Measurements from ENCODE around the gene AGPS. TPM values are rescaled to one million over a fixed set of nuclear protein-coding genes. Genes with fewer than 3 reads are reported as not detected.
A peak's percentile ranks its signal among the peaks of the same experiment; 100 is the strongest.
"Not testable (repeated sequence)": the region's sequence is repeated elsewhere in the genome, so short reads cannot be mapped to it uniquely, and the experiment has no call there.

AGPS gene
- total RNA-seq, 1 experiment from 2014 or later, result 66.7 TPM

- H3K27ac ChIP-seq, result no peak overlapping the region
- peak in 1 of 2 experiments; percentile 7 for DNase-seq
- no peaks in the 10 kb centered on the region for H3K27me3 ChIP-seq
- H3K4me3 ChIP-seq, result no peak overlapping the region
- H3K36me3 ChIP-seq, result no peaks in the 10 kb centered on the region; the same call in none of the 2 replicates
- H3K4me1 ChIP-seq, result peaks cover 7% of the 10 kb centered on the region
- no peaks in the 10 kb centered on the region for H3K9me3 ChIP-seq (replicated peaks)
Measured at GRCh38 chr2:177397481-177398289, 5.1 kb downstream of the AGPS start.

- H3K27me3 ChIP-seq, result no peaks in the 10 kb centered on the region
- DNase-seq, result no peak
- peaks cover 7% of the 10 kb centered on the region for H3K4me1 ChIP-seq
- H3K27ac ChIP-seq, result no peak overlapping the region
- no peaks in the 10 kb centered on the region; the same call in none of the 2 replicates for H3K36me3 ChIP-seq
- no peak overlapping the region for H3K4me3 ChIP-seq
- H3K9me3 ChIP-seq (replicated peaks), result no peaks in the 10 kb centered on the region
Measured at GRCh38 chr2:177398290-177398683, 5.7 kb downstream of the AGPS start.

GRCh38 chr2:177398791-177399190, 6.2 kb downstream of the AGPS start:
- Histone ChIP-seq H3K4me1 (peaks cover 7% of the 10 kb centered on the region), H3K36me3 (no peaks in the 10 kb centered on the region; the same call in none of the 2 replicates), H3K27ac (no peak overlapping the region), H3K27me3 (no peaks in the 10 kb centered on the region), H3K9me3 (replicated peaks) (no peaks in the 10 kb centered on the region), H3K4me3 (no peak overlapping the region)
- DNase-seq, result no peak

- no peak for DNase-seq
- H3K4me3 ChIP-seq, result no peak overlapping the region
- H3K36me3 ChIP-seq, result no peaks in the 10 kb centered on the region; the same call in none of the 2 replicates
- H3K4me1 ChIP-seq, result peaks cover 7% of the 10 kb centered on the region
- H3K27me3 ChIP-seq, result no peaks in the 10 kb centered on the region
- no peak overlapping the region for H3K27ac ChIP-seq
- H3K9me3 ChIP-seq (replicated peaks), result no peaks in the 10 kb centered on the region
Measured at GRCh38 chr2:177399376-177399775, 6.8 kb downstream of the AGPS start.

- Histone ChIP-seq H3K27ac (no peak overlapping the region), H3K36me3 (no peaks in the 10 kb centered on the region; the same call in none of the 2 replicates)
- no peak for DNase-seq
Measured at GRCh38 chr2:177400337-177400923, 7.9 kb downstream of the AGPS start.

GRCh38 chr2:177402096-177402495, 9.5 kb downstream of the AGPS start:
- Histone ChIP-seq H3K9me3 (replicated peaks) (no peaks in the 10 kb centered on the region), H3K4me3 (no peak overlapping the region), H3K36me3 (no peaks in the 10 kb centered on the region; the same call in none of the 2 replicates), H3K27me3 (no peaks in the 10 kb centered on the region), H3K27ac (no peak overlapping the region), H3K4me1 (peaks cover 1% of the 10 kb centered on the region)
- no peak for DNase-seq

More at GRCh38 chr2:177400337-177400923, 7.9 kb downstream of the AGPS start:
- Histone ChIP-seq H3K4me3 (no peak overlapping the region), H3K27me3 (no peaks in the 10 kb centered on the region), H3K4me1 (peaks cover 7% of the 10 kb centered on the region), H3K9me3 (replicated peaks) (no peaks in the 10 kb centered on the region)

GRCh38 chr2:177403838-177404237, 11.3 kb downstream of the AGPS start:
- Histone ChIP-seq H3K9me3 (replicated peaks) (no peaks in the 10 kb centered on the region; the same call in 1 of the 2 replicates), H3K36me3 (no peaks in the 10 kb centered on the region; the same call in none of the 2 replicates), H3K4me1 (no peaks in the 10 kb centered on the region; the same call in 1 of the 2 replicates), H3K27me3 (no peaks in the 10 kb centered on the region), H3K4me3 (no peak overlapping the region), H3K27ac (no peak overlapping the region)
- DNase-seq, result no peak

- H3K27ac ChIP-seq, result no peak overlapping the region
- no peak overlapping the region for H3K4me3 ChIP-seq
- H3K27me3 ChIP-seq, result no peaks in the 10 kb centered on the region
- H3K36me3 ChIP-seq, result no peaks in the 10 kb centered on the region; the same call in none of the 2 replicates
- DNase-seq, result no peak
- H3K4me1 ChIP-seq, result no peaks in the 10 kb centered on the region; the same call in 1 of the 2 replicates
- no peaks in the 10 kb centered on the region; the same call in 1 of the 2 replicates for H3K9me3 ChIP-seq (replicated peaks)
Measured at GRCh38 chr2:177404243-177404642, 11.7 kb downstream of the AGPS start.

- Histone ChIP-seq H3K4me1 (no peaks in the 10 kb centered on the region; the same call in 1 of the 2 replicates), H3K27me3 (no peaks in the 10 kb centered on the region), H3K27ac (no peak overlapping the region), H3K4me3 (no peak overlapping the region), H3K36me3 (no peaks in the 10 kb centered on the region; the same call in 1 of the 2 replicates), H3K9me3 (replicated peaks) (no peaks in the 10 kb centered on the region; the same call in 1 of the 2 replicates)
- DNase-seq, result no peak
Measured at GRCh38 chr2:177405029-177405692, 12.6 kb downstream of the AGPS start.

GRCh38 chr2:177406182-177406581, 13.6 kb downstream of the AGPS start:
- H3K4me1 ChIP-seq, result no peaks in the 10 kb centered on the region; the same call in 1 of the 2 replicates
- no peaks in the 10 kb centered on the region for H3K27me3 ChIP-seq
- H3K27ac ChIP-seq, result no peak overlapping the region
- no peak for DNase-seq
- H3K9me3 ChIP-seq (replicated peaks), result no peaks in the 10 kb centered on the region; the same call in 1 of the 2 replicates
- no peaks in the 10 kb centered on the region for H3K36me3 ChIP-seq
- no peak overlapping the region for H3K4me3 ChIP-seq

GRCh38 chr2:177407031-177407430, 14.5 kb downstream of the AGPS start:
- Histone ChIP-seq H3K36me3 (no peaks in the 10 kb centered on the region), H3K9me3 (replicated peaks) (no peaks in the 10 kb centered on the region; the same call in 1 of the 2 replicates), H3K27me3 (no peaks in the 10 kb centered on the region), H3K4me1 (no peaks in the 10 kb centered on the region; the same call in 1 of the 2 replicates), H3K27ac (no peak overlapping the region), H3K4me3 (no peak overlapping the region)
- no peak for DNase-seq

GRCh38 chr2:177410629-177411028, 18.1 kb downstream of the AGPS start:
- not testable (repeated sequence) for DNase-seq, H3K36me3 ChIP-seq

GRCh38 chr2:177413703-177414102, 21.1 kb downstream of the AGPS start:
- H3K36me3 ChIP-seq, result no peaks in the 10 kb centered on the region
- H3K4me3 ChIP-seq, result no peak overlapping the region
- H3K4me1 ChIP-seq, result no peaks in the 10 kb centered on the region
- no peaks in the 10 kb centered on the region for H3K9me3 ChIP-seq (replicated peaks)
- H3K27me3 ChIP-seq, result no peaks in the 10 kb centered on the region
- no peak overlapping the region for H3K27ac ChIP-seq
- DNase-seq, result no peak

More at GRCh38 chr2:177410629-177411028, 18.1 kb downstream of the AGPS start:
- H3K4me3 ChIP-seq; H3K27ac ChIP-seq; H3K27me3 ChIP-seq; H3K9me3 ChIP-seq (replicated peaks); H3K4me1 ChIP-seq: not testable (repeated sequence)

GRCh38 chr2:177419274-177419673, 26.7 kb downstream of the AGPS start:
- DNase-seq, result no peak
- no peaks in the 10 kb centered on the region for H3K9me3 ChIP-seq (replicated peaks)
- H3K27ac ChIP-seq, result no peak overlapping the region
- H3K36me3 ChIP-seq, result peaks cover 12% of the 10 kb centered on the region
- no peak overlapping the region for H3K4me3 ChIP-seq
- H3K27me3 ChIP-seq, result no peaks in the 10 kb centered on the region
- no peaks in the 10 kb centered on the region for H3K4me1 ChIP-seq
